Measurements from ENCODE around the gene RAB3GAP1.

- TF ChIP-seq CTCF (IDR thresholded peaks at IDR 0.05) (no peak), EZH2 (IDR thresholded peaks at IDR 0.05) (no peak), EZH2phosphoT487 (IDR thresholded peaks at IDR 0.05) (no peak)
Measured at GRCh38 chr2:135203944-135204343, 151.9 kb downstream of the RAB3GAP1 start.
